Natural killer cell (primary cell): ENCODE results near the gene GGN. TPM values are rescaled to one million over a fixed set of nuclear protein-coding genes. Genes with fewer than 3 reads are reported as not detected.

Source experiments
- ATAC-seq, 3 donors: fragments of 150-1000 bp in 2 of 3; fragments of 200-7000 bp in 1 of 3; cut with Tn5 transposase; 1 replicate in 1 of 3; 2 replicates in 2 of 3; pipeline ENCODE4 v1.10.0; 2021; ENCODE audit warnings: mild to moderate bottlenecking in 2 of 3, moderate library complexity in 2 of 3
- DNase-seq, 2 donors: peaks; one replicate each; pipeline versions ENCODE4 v3.0.0 to v3.0.0-alpha.2; 2013 to 2021; ENCODE audit warnings: mixed read lengths in 1 of 2
- H3K27ac ChIP-seq: one replicate; pipeline ENCODE4 v1.5.1; 2013; ENCODE audit warnings: mild to moderate bottlenecking, low read length
- H3K27me3 ChIP-seq: one replicate; pipeline ENCODE4 v1.6.1; 2013; ENCODE audit warnings: low read length; ENCODE audit not compliant: control insufficient read depth, insufficient read depth
- H3K36me3 ChIP-seq: one replicate; pipeline ENCODE4 v1.6.1; 2013; ENCODE audit warnings: low read length; ENCODE audit not compliant: control insufficient read depth, insufficient read depth
- H3K4me1 ChIP-seq: one replicate; pipeline ENCODE4 v1.6.1; 2013; ENCODE audit warnings: low read length; ENCODE audit not compliant: control insufficient read depth, insufficient read depth
- H3K4me3 ChIP-seq: one replicate; pipeline ENCODE4 v1.5.1; 2013; ENCODE audit warnings: low read length
- H3K9me3 ChIP-seq: one replicate; pipeline ENCODE4 v1.6.1; 2013; ENCODE audit warnings: low read length; ENCODE audit not compliant: control insufficient read depth, insufficient read depth
- H3K27ac Mint-ChIP-seq, 2 donors: one replicate each; pipeline ENCODE4 v1.8.0; 2022; ENCODE audit warnings: mild to moderate bottlenecking in 2 of 2, mixed read lengths in 2 of 2, moderate library complexity in 1 of 2
- H3K27me3 Mint-ChIP-seq, 2 donors: one replicate each; pipeline ENCODE4 v1.8.0; 2022; ENCODE audit warnings: low read depth in 2 of 2, mixed read lengths in 2 of 2
- H3K36me3 Mint-ChIP-seq: one replicate; pipeline ENCODE4 v1.8.0; 2022; ENCODE audit warnings: mixed read lengths
- H3K4me1 Mint-ChIP-seq, 2 donors: one replicate each; pipeline ENCODE4 v1.8.0; 2022; ENCODE audit warnings: mixed read lengths in 2 of 2
- H3K4me3 Mint-ChIP-seq: one replicate; pipeline ENCODE4 v1.8.0; 2022; ENCODE audit warnings: mild to moderate bottlenecking, moderate library complexity, mixed read lengths
- H3K9me3 Mint-ChIP-seq, 2 donors: one replicate each; pipeline ENCODE4 v1.8.0; 2022; ENCODE audit warnings: mixed read lengths in 2 of 2
- CTCF ChIP-seq: fragments of 200-600 bp; IDR thresholded peaks from one replicate; pipeline ENCODE4 v1.8.0; 2022; ENCODE audit warnings: antibody characterized with exemption
- WGBS: methylation state at CpG from one replicate; pipeline ENCODE4 v1.1.7; 2013; ENCODE audit warnings: missing lambda C conversion rate; ENCODE audit not compliant: insufficient coverage; 5-methylcytosine and 5-hydroxymethylcytosine counted together
- intact Hi-C: fragments of 100-400 bp; cut with micrococcal nuclease; formaldehyde crosslinking; loops from one replicate; pipeline ENCODE4 v1.14.2; 2022
- total RNA-seq, 4 donors: library from RNA; stranded (reverse); fragments of 120-200 nt in 1 of 4; gene quantifications; one replicate each; pipeline versions ENCODE4 v1.2.3 to v1.2.4, GENCODE V29; 2013 to 2022

The GGN gene
- total RNA-seq, 3 donors from 2014 or later (not counting 1 experiment from before 2014, with no cell fraction given), result not detected

GRCh38 chr19:38425222-38425809 is 37.5 kb upstream of the GGN start:
- Mint-ChIP-seq H3K9me3 (no peaks in the 10 kb centered on the region), H3K36me3 (no peaks in the 10 kb centered on the region), H3K4me3 (peak overlapping the region; percentile 47), H3K4me1 (peaks cover 5 to 13% of the 10 kb centered on the region in 2 donors), H3K27me3 (peaks cover 5 to 6% of the 10 kb centered on the region in 2 donors), H3K27ac (no peak overlapping the region)
- no peak for DNase-seq
- Histone ChIP-seq H3K27me3 (no peaks in the 10 kb centered on the region), H3K27ac (no peak overlapping the region), H3K9me3 (no peaks in the 10 kb centered on the region), H3K36me3 (no peaks in the 10 kb centered on the region), H3K4me3 (peak overlapping the region; percentile 9), H3K4me1 (peaks cover 10% of the 10 kb centered on the region)
- TF ChIP-seq CTCF, result no peak
- WGBS, result 81% methylated on average over 7 of the region's 7 CpGs
- ATAC-seq, result no peak
- intact Hi-C loops, result no loop called here

GRCh38 chr19:38424272-38424671 is 36.4 kb upstream of the GGN start:
- H3K9me3 ChIP-seq, result no peaks in the 10 kb centered on the region
- peaks cover under 1 to 5% of the 10 kb centered on the region in 2 donors for H3K27me3 Mint-ChIP-seq
- peaks cover 10% of the 10 kb centered on the region for H3K4me1 ChIP-seq
- no peaks in the 10 kb centered on the region for H3K36me3 Mint-ChIP-seq
- H3K36me3 ChIP-seq, result no peaks in the 10 kb centered on the region
- no peak for TF ChIP-seq CTCF
- H3K9me3 Mint-ChIP-seq, result no peaks in the 10 kb centered on the region
- no peaks in the 10 kb centered on the region for H3K27me3 ChIP-seq
- ATAC-seq (no peak), DNase-seq (no peak)
- WGBS, result 81% methylated on average over 4 of the region's 5 CpGs
- H3K4me1 Mint-ChIP-seq, result peaks cover 5 to 13% of the 10 kb centered on the region in 2 donors
- no peak overlapping the region for H3K27ac ChIP-seq
- no peak overlapping the region for H3K4me3 ChIP-seq
- no peak overlapping the region for H3K4me3 Mint-ChIP-seq
- H3K27ac Mint-ChIP-seq, result no peak overlapping the region
- intact Hi-C loops, result no loop called here

- no peak for TF ChIP-seq CTCF
- Histone ChIP-seq H3K4me1 (peaks cover 21% of the 10 kb centered on the region), H3K4me3 (no peak overlapping the region), H3K27ac (no peak overlapping the region), H3K27me3 (no peaks in the 10 kb centered on the region), H3K36me3 (no peaks in the 10 kb centered on the region), H3K9me3 (no peaks in the 10 kb centered on the region)
- intact Hi-C loops, result no loop called here
- H3K4me3 Mint-ChIP-seq, result no peak overlapping the region
- ATAC-seq (no peak), DNase-seq (no peak)
- 92% methylated on average over 6 of the region's 7 CpGs for WGBS
- H3K27ac Mint-ChIP-seq, result no peak overlapping the region
- no peaks in the 10 kb centered on the region for H3K9me3 Mint-ChIP-seq
- H3K27me3 Mint-ChIP-seq, result peaks cover 0 to 5% of the 10 kb centered on the region in 2 donors
- no peaks in the 10 kb centered on the region for H3K36me3 Mint-ChIP-seq
- H3K4me1 Mint-ChIP-seq, result peaks cover 12 to 20% of the 10 kb centered on the region in 2 donors
Measured at GRCh38 chr19:38422438-38422837, 34.6 kb upstream of the GGN start.

- no peak for ATAC-seq
- H3K9me3 ChIP-seq, result no peaks in the 10 kb centered on the region
- no peak overlapping the region for H3K27ac Mint-ChIP-seq
- WGBS, result 92% methylated on average over 14 of the region's 14 CpGs
- H3K36me3 Mint-ChIP-seq, result no peaks in the 10 kb centered on the region
- intact Hi-C loops, result no loop called here
- H3K27me3 Mint-ChIP-seq, result peaks cover 0 to 9% of the 10 kb centered on the region in 2 donors
- no peak for TF ChIP-seq CTCF
- no peak overlapping the region for H3K27ac ChIP-seq
- peaks cover 26% of the 10 kb centered on the region for H3K4me1 ChIP-seq
- no peak for DNase-seq
- H3K4me3 Mint-ChIP-seq, result no peak overlapping the region
- no peaks in the 10 kb centered on the region for H3K27me3 ChIP-seq
- H3K9me3 Mint-ChIP-seq, result no peaks in the 10 kb centered on the region
- H3K4me1 Mint-ChIP-seq, result peaks cover 17 to 26% of the 10 kb centered on the region in 2 donors
- no peak overlapping the region for H3K4me3 ChIP-seq
- H3K36me3 ChIP-seq, result no peaks in the 10 kb centered on the region
Measured at GRCh38 chr19:38421856-38422255, 34.0 kb upstream of the GGN start.
